A673 (cell line): ENCODE data around the gene PAF1. TPM values are rescaled to one million over a fixed set of nuclear protein-coding genes. Genes with fewer than 3 reads are reported as not detected.

Experiments used
- BruUV-seq: library from RNA; stranded (reverse); fragments of 400-500 nt; replicated peaks from 2 replicates; lab custom pipeline; 2021; lab: Mats Ljungman, UMichigan
- CTCF ChIA-PET: fragments of 300-600 bp; sonication (Branson Sonifier 250); formaldehyde crosslinking; loops from one replicate; lab custom pipeline; 2022; ENCODE audit warnings: antibody characterized with exemption; lab: Charles Lee
- POLR2A ChIA-PET: fragments of 300-600 bp; sonication (Branson Sonifier 250); formaldehyde crosslinking; loops from one replicate; lab custom pipeline; 2022; ENCODE audit warnings: antibody characterized with exemption; ENCODE audit not compliant: low non-redundant PET; lab: Charles Lee
- DNase-seq: peaks from one replicate; pipeline ENCODE4 v3.0.0-alpha.2; 2015; ENCODE audit warnings: low spot score
- H3K27ac ChIP-seq: fragments of 200-600 bp; sonication (generic); 2 replicates; pipeline ENCODE4 v1.5.1; 2016; ENCODE audit warnings: mixed run types, low read depth, mild to moderate bottlenecking, mixed read lengths, antibody characterized with exemption, low read length; ENCODE audit not compliant: poor library complexity, severe bottlenecking
- H3K27me3 ChIP-seq: fragments of 200-600 bp; sonication (generic); replicated peaks from 2 replicates; pipeline ENCODE4 v1.6.1; 2017; ENCODE audit warnings: mixed run types, low read depth, mild to moderate bottlenecking, mixed read lengths, antibody characterized with exemption, low read length; ENCODE audit not compliant: insufficient read depth, poor library complexity
- H3K36me3 ChIP-seq: fragments of 200-600 bp; sonication (generic); 2 replicates; pipeline ENCODE4 v1.6.1; 2016; ENCODE audit warnings: mixed run types, mild to moderate bottlenecking, mixed read lengths, antibody characterized with exemption, low read length; ENCODE audit not compliant: insufficient read depth, poor library complexity, severe bottlenecking
- H3K4me1 ChIP-seq: fragments of 200-600 bp; sonication (generic); 2 replicates; pipeline ENCODE4 v1.6.1; 2017; ENCODE audit warnings: mixed run types, mild to moderate bottlenecking, mixed read lengths, antibody characterized with exemption, low read length; ENCODE audit not compliant: insufficient read depth, poor library complexity, severe bottlenecking
- H3K4me3 ChIP-seq: fragments of 200-600 bp; sonication (generic); 2 replicates; pipeline ENCODE4 v1.5.1; 2016; ENCODE audit warnings: low read depth, mixed run types, mild to moderate bottlenecking, mixed read lengths, low read length; ENCODE audit not compliant: poor library complexity, severe bottlenecking
- H3K9me3 ChIP-seq: fragments of 200-600 bp; sonication (generic); 2 replicates; pipeline ENCODE4 v1.6.1; 2016; ENCODE audit warnings: mixed run types, low read depth, mild to moderate bottlenecking, mixed read lengths, antibody characterized with exemption, low read length; ENCODE audit not compliant: poor library complexity, severe bottlenecking
- CTCF ChIP-seq: fragments of 300-800, 200-600 bp; sonication (generic); conservative IDR thresholded peaks from 2 replicates; pipeline ENCODE4 v1.5.1; 2017; ENCODE audit warnings: low read depth, mild to moderate bottlenecking, antibody characterized with exemption, low read length, moderate library complexity, mixed read lengths
- EZH2 ChIP-seq: fragments of 200-600 bp; sonication (generic); IDR thresholded peaks from 2 replicates; pipeline ENCODE4 v1.6.1; 2017; ENCODE audit warnings: borderline replicate concordance, low read depth, mild to moderate bottlenecking, mixed read lengths, antibody characterized with exemption, low read length; ENCODE audit not compliant: poor library complexity, severe bottlenecking
- intact Hi-C: fragments of 100-400 bp; cut with micrococcal nuclease; formaldehyde crosslinking; loops from one replicate; pipeline ENCODE4 v1.10.0; 2022; ENCODE audit not compliant: unreplicated experiment
- total RNA-seq: library from RNA; stranded (reverse); gene quantifications from 2 replicates; pipeline ENCODE4 v1.2.3, GENCODE V29; 2021

PAF1 gene
- total RNA-seq, 1 experiment from 2014 or later = 70.2 TPM

GRCh38 chr19:39427707-39428106, 36.8 kb upstream of the PAF1 start:
- no peak overlapping the region for H3K4me3 ChIP-seq
- CTCF ChIA-PET = interaction anchor here (0.6 kb wide), 1 partner anchor 537 kb away, joined by 8 read pairs; no protein-coding TSS in a partner anchor
- H3K36me3 ChIP-seq = peaks cover 21% of the 10 kb centered on the region
- BruUV-seq = no TSS peak
- no peaks in the 10 kb centered on the region for H3K27me3 ChIP-seq
- H3K9me3 ChIP-seq = no peaks in the 10 kb centered on the region
- POLR2A ChIA-PET = interaction anchor here (0.6 to 2.2 kb wide), 2 partner anchors 8 to 80 kb away, joined by 3 to 9 read pairs; partner anchors contain the start of gene RPS16
- DNase-seq = no peak
- peaks cover 6% of the 10 kb centered on the region for H3K4me1 ChIP-seq
- intact Hi-C loops = no loop called here
- TF ChIP-seq EZH2 (no peak), CTCF (no peak)
- H3K27ac ChIP-seq = no peak overlapping the region

GRCh38 chr19:39426170-39426569, 35.3 kb upstream of the PAF1 start:
- no peaks in the 10 kb centered on the region for H3K27me3 ChIP-seq
- intact Hi-C loops = no loop called here
- H3K36me3 ChIP-seq = peaks cover 17% of the 10 kb centered on the region
- H3K9me3 ChIP-seq = no peaks in the 10 kb centered on the region
- CTCF ChIA-PET = no interaction called here
- TF ChIP-seq EZH2 (no peak), CTCF (no peak)
- H3K4me3 ChIP-seq = no peak overlapping the region
- POLR2A ChIA-PET = interaction anchor here (2.2 kb wide), 1 partner anchor 9 kb away, joined by 9 read pairs; the partner anchor contains the start of gene RPS16
- TSS peak; percentile 2 for BruUV-seq
- no peak for DNase-seq
- peaks cover 6% of the 10 kb centered on the region for H3K4me1 ChIP-seq
- H3K27ac ChIP-seq = no peak overlapping the region

DNA sequence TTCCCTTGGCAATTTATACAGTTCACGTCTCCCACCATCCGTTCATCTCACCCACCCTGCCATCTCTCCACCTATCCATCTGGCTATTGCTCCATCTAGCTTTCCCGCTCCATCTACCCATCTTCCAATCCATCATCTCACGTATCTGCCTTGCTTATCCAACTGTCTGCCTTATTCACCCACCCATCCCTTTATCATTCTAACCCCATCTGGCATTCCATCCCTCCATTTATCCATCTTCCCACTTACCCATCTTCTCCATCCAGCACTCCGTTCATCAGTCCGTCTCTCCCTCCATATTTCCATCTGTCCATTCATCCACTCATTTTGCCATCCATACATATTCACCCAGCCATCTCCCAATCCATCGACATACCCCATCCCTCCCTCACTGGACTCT, 34.8 kb upstream of the PAF1 start:
- intact Hi-C loops = no loop called here
- H3K27me3 ChIP-seq = no peaks in the 10 kb centered on the region
- no peak overlapping the region for H3K27ac ChIP-seq
- DNase-seq = no peak
- TF ChIP-seq EZH2 (no peak), CTCF (no peak)
- no peak overlapping the region for H3K4me3 ChIP-seq
- H3K9me3 ChIP-seq = no peaks in the 10 kb centered on the region
- peaks cover 16% of the 10 kb centered on the region for H3K36me3 ChIP-seq
- peaks cover 6% of the 10 kb centered on the region for H3K4me1 ChIP-seq
- POLR2A ChIA-PET = interaction anchor here (2.2 kb wide), 1 partner anchor 10 kb away, joined by 9 read pairs; the partner anchor contains the start of gene RPS16
- no TSS peak for BruUV-seq
- CTCF ChIA-PET = no interaction called here
